GM18951 (cell line): ENCODE data around the gene SLC22A23.

ENCODE experiments used
- POLR2A ChIP-seq: IDR thresholded peaks from 4 replicates; pipeline ENCODE4 v1.6.1; 2011; ENCODE audit warnings: mild to moderate bottlenecking; ENCODE audit not compliant: insufficient read length, insufficient read depth; ENCODE audit errors: extremely low read depth
- in situ Hi-C: fragments of 300-500 bp; cut with MboI; formaldehyde crosslinking; loops from one replicate; pipeline ENCODE4 v1.12.0; 2022; ENCODE audit warnings: low sequenced_read_pairs, mixed read lengths, inconsistent platforms; ENCODE audit not compliant: unreplicated experiment

SLC22A23 gene

DNA sequence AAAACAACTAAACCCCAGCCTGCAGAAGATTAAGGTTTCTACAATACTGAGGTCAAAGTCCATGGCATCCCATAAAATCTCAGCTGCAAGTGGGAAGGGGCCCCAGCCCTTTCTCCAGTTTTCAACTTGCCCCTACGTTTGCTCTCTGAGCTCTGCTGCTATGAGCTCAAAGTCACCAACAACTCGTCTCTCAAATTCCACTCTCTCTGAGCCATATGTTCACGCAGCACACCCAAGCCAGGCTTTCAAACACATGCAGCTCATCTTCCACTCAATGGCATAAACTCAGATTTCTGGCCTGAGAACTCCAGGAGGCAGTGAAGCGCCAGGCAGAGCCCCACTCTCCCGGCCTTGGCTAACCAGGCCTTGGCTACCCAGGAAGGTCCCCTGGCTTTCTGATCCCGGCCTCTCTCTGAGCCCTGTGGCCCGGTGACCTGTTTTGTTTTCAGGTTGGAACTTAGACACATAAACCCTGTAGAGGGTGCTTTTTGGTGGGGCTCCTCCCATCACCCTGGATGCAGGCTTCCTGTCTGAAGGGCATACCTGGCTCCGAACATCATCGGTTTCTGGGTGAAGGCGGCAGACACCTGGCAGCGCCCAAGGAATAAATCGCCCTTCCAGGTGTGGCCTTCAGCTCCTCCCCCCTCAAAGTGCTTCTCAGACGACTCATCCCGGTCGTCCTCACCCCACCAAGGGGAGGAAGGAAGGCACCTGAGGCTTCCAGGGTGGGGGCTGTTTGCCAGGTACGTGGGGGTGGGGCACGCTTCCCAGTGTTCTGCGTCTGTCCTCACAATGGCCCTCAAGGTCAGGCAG, 12.4 kb downstream of the SLC22A23 start:
- TF ChIP-seq POLR2A = no peak
- in situ Hi-C loops = no loop called here

DNA sequence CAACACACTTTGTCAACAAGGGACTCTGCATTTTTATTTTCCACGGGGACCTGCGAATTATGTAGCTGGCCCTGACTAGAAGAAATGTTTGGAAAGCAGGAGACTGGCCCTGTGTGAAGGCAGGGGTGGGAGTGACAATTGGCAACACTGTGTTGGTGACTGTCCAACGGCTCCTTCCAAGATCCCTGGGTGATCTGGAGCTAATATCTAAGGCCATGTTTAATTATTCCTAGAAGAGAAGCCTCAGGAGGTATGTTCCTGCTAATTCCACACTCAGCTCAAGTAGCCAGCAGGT, 13.7 kb downstream of the SLC22A23 start:
- TF ChIP-seq POLR2A = no peak
- in situ Hi-C loops = no loop called here

DNA sequence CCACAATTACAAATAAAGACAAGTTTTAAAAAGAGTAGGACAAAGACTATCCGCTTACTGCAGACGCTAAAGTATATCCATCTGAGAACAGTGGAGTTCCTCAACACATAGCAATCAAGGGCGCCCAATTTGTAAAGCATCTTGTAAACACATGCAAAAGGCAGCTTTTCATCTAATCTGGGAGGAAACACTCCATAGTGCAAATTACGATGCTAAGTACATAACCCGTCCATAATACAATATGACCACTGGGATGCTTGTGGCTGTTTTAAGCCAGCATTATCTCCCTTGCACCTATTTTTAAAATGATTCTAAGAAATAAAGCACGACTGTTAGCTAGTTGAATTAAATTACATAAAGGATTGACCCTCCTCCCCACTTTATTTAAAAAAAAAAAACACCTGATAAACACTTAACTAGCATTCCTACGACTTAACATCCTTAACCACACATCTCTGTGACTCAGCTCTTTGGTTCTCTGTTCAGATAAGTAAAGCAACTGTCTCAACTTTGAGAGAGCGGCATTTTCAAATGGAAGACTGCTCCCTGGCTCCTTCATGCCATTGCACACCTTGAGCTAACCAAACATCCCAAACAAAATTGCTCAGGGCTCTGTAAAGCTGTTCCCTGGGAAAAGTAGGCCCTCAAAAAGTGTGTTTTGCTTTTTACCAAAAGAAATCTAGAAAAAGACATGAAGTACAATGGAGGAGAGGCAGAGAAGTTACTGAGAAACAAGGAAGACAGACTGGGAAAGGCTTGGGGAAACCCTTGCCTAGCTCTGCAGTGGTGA, 14.2 kb downstream of the SLC22A23 start:
- in situ Hi-C loops = no loop called here
- TF ChIP-seq POLR2A = no peak

DNA sequence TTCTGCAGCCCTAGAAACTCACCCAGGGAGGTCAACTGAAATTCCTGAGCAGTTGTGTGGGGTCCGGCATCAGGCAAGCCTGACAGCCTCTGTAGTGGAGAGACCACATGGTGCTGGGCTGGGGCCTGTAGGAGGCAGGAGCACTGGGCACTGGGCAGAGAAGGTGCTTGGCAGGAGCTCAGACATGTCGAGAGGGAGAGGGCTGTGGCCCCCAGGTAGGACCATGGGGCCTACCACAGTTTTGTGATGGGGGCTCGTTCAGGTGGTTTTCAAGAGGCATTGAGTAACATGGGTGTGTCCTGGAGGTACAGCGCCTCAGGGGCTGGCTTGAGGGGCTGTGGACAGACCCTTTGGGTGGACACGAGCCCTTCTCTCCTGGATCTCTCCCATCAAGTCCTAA, 15.9 kb downstream of the SLC22A23 start:
- TF ChIP-seq POLR2A = no peak

DNA sequence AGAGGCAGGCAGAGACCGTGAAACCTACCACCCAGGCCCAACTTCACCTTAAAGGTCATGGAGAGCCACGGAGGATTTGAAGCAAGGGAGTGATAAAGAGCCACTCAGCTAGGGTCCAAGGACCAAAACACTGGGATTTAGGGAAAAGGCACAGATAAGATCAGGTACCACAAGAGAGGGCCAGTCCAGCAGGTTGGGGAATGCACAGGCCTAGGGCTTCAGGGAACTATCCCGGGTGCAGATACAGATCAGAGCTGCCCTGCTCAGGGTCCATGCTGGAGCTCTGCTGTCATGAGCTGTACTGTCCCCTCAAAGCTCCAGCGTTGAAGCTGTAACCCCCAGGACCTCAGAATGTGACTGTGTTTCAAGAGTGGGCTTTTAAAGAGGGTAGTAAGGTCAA, 16.9 kb downstream of the SLC22A23 start:
- in situ Hi-C loops = no loop called here
- TF ChIP-seq POLR2A = no peak

More for the DNA sequence above, 15.9 kb downstream of the SLC22A23 start:
- in situ Hi-C loops = no loop called here

DNA sequence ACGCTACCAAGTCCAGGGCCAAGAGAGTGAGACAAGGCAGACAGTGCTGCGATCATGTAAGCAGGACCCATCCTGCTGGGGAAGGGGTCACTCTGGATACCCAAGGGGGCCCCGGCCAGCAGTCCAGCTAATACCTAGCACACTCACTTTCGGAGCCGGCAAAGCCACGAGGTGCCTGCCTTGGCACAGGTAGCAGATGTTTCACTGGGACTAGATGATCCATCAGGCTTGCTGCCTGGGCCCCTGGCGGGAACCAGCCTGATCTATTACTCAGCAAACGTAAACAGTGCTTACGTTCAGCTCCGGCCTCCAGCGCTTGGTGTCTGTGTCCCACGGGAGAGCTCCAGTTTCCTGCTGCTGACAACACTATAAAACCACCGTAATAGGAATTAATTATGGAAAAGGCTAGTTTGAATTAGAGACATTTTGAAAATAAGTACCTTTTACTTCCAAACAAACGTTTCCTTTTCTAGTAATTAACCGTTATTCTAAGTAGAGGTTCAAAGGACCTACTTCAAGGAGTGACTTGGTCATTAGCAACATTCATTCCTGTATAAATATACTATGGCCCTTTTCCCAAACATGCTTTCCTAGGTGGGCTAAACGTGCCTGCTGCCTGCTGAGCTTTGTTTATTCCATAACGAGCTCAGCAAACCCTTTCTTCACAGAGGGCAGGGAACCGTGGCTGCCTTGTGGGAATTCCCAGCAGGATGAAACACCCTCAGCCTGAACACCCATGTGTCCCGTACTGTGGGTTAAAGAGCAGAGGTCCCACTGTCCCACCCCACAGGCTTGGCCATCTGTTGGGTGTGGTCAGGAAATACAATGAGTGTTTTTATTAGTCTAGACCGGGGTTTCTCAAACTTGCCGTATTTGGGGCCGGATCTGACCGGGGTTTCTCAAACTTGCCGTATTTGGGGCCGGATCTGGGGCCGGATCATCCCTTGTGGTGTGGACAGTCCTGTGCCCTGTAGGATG, 18.4 kb downstream of the SLC22A23 start:
- no peak for TF ChIP-seq POLR2A

DNA sequence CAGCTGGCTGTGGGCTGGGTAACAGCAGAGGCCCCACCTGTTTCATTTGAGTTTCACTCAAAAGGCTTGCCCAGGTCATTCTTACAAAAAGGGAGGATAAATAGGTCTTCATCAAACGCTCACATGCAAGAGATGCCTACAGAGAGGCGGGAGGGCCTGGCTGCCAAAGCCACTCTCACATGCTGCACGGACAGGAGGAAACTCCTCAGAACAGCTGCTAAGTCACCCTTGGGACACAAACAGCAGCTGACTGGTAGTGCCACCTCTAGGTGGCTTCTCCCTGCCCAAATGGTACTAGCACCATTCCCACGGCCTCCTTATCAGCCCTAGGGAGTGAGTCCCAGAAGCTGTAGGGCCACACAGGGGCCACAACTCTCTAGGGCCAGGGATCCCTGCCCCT, 23.8 kb downstream of the SLC22A23 start:
- in situ Hi-C loops = no loop called here
- no peak for TF ChIP-seq POLR2A

More for the DNA sequence above, 18.4 kb downstream of the SLC22A23 start:
- in situ Hi-C loops = no loop called here

DNA sequence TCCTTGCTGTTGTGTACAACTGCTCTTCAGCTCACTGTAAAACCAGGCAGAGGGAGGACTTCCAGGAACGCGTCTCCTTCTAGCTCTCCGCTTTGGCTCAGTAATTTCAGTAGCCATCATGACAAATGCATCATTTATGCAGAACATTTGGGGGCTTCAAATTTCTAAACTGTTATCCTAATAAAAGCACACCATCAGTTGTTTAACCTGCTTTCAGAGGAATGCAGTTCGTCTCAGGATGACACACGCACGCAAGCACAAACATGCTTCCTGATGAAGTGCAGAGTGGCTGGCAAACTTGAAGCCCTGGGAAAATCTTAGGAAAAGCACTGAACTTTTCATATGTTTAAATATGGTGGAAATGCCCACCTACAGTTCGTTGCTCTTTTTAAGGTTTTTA, 24.4 kb downstream of the SLC22A23 start:
- TF ChIP-seq POLR2A = no peak
- in situ Hi-C loops = no loop called here

DNA sequence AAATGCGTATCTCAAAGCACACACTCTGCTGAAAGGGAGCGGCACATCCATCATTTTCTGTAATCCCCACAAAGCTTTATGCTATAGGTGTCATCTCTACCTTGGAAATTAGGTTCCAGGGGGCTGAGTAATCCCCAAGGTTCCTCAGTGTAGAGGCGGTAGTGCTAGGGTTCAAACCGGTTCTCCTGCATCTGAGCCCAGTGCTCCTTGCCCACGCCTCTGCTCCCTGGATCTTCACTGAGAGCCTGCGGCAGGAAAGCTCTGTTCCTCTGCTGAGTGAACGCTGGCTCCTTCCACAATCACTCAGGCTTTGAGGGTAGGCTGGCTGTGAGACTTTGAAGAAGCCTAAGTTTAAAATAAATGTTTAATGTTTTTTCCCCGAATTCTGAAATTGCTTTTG, 24.9 kb downstream of the SLC22A23 start:
- in situ Hi-C loops = no loop called here
- TF ChIP-seq POLR2A = no peak

DNA sequence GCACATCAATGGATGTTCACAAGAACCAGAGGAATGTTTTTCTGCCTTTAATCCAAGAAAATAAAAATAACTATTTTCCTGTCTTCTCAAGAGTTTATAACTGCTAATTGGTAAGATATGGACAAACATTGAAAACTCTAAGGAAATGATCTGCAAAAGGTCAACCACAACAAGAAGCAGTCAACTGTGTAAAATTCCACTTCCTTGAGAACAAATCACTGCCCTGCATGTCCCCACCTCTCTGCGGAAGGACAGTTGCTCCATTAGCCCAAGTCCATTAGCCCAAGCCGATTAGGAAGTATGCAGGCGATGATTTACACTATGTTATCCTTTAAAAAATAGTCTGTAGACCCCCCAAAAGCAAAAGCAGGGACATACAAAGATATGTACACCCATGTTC, 27.6 kb downstream of the SLC22A23 start:
- TF ChIP-seq POLR2A = no peak
- in situ Hi-C loops = no loop called here

DNA sequence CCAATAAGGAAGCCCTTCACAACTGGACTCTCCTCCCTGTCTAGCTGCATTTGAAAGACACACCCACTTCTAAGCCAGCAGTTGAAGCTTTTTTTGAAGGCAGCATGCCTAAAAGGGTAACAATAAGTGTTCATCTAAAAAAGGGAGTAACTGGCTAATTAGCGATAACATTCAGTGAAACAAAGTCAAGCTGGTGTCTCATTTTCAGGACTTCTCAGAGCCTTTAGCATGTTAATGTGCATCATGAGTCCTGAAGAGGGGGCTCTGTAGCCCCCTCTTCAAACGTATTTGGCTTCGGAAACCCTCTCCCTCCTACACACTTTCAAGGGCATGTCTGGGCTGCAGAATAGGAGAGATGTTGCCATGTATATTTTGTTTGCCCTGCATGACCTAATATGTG, 28.1 kb downstream of the SLC22A23 start:
- in situ Hi-C loops = no loop called here
- TF ChIP-seq POLR2A = no peak

DNA sequence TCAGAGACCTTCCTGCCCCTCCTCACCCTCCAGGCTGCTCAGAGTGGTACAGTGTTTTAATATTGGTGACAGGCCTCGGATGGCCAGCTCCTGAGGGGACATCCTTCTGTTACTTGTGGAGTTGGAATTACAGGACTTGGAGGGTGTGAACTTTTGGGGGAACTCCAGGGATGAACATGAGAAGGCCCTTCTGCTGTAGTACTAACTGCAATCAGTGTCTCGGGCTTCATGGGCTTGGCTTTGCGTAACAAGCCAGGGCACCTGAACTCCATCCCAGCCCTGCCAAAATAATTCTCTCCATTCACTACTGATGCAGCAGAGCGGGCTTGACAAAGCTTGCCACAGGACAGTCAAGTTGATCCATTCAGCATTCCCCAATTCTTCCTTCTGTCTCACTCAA, 28.6 kb downstream of the SLC22A23 start:
- no peak for TF ChIP-seq POLR2A
- in situ Hi-C loops = no loop called here

DNA sequence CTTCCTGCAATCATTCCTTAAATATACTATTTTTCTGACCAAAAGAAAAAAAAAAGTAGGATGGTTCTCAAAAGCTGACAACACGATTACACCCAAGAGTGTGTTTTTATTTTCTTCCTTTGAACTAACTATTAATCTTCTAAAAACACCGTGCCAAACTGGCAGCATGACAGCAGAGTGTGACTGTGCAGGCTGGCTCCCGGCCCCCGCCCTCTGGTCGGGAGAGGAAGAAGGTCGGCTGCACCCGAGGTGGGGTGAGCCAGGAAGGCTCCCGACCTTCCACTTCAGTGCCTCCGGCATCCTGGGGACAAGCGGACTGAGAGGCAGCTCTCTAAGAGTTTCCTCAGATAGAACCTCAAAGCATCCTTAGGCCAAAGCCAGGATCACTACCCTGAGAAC, 29.2 kb downstream of the SLC22A23 start:
- in situ Hi-C loops = no loop called here
- no peak for TF ChIP-seq POLR2A
